ENCODE results near the gene PRKRIP1.
"Not testable (repeated sequence)": the region's sequence is repeated elsewhere in the genome, so short reads cannot be mapped to it uniquely, and the experiment has no call there.

The PRKRIP1 gene

GRCh38 chr7:102404005-102404861 lies 8.1 kb downstream of the PRKRIP1 start:
- peak; percentile 31 for DNase-seq
- peak; percentile 91 for ATAC-seq

- not testable (repeated sequence) for ATAC-seq, DNase-seq
Measured at GRCh38 chr7:102404862-102405188, 8.7 kb downstream of the PRKRIP1 start.

- no peak for ATAC-seq
- no peak for DNase-seq
Measured at GRCh38 chr7:102407910-102408309, 11.7 kb downstream of the PRKRIP1 start.

- not testable (repeated sequence) for DNase-seq, ATAC-seq
Measured at GRCh38 chr7:102408530-102408929, 12.4 kb downstream of the PRKRIP1 start.

- ATAC-seq (no peak), DNase-seq (no peak)
Measured at GRCh38 chr7:102409340-102409739, 13.2 kb downstream of the PRKRIP1 start.

GRCh38 chr7:102410123-102410522 lies 14.0 kb downstream of the PRKRIP1 start:
- DNase-seq: no peak
- no peak for ATAC-seq

GRCh38 chr7:102410918-102411317 lies 14.8 kb downstream of the PRKRIP1 start:
- DNase-seq (no peak), ATAC-seq (no peak)

GRCh38 chr7:102412548-102412947 lies 16.4 kb downstream of the PRKRIP1 start:
- DNase-seq (peak; percentile 49), ATAC-seq (no peak)

GRCh38 chr7:102413091-102413490 lies 16.9 kb downstream of the PRKRIP1 start:
- no peak for DNase-seq
- no peak for ATAC-seq

- DNase-seq: no peak
- ATAC-seq: no peak
Measured at GRCh38 chr7:102413611-102414010, 17.4 kb downstream of the PRKRIP1 start.

GRCh38 chr7:102415685-102416225 lies 19.6 kb downstream of the PRKRIP1 start:
- ATAC-seq (peak; percentile 80), DNase-seq (peak; percentile 70)

GRCh38 chr7:102416406-102416805 lies 20.2 kb downstream of the PRKRIP1 start:
- no peak for DNase-seq
- no peak for ATAC-seq

GRCh38 chr7:102417105-102417504 lies 20.9 kb downstream of the PRKRIP1 start:
- DNase-seq (no peak), ATAC-seq (no peak)

GRCh38 chr7:102418592-102418991 lies 22.4 kb downstream of the PRKRIP1 start:
- ATAC-seq (no peak), DNase-seq (no peak)

GRCh38 chr7:102421706-102422240 lies 25.6 kb downstream of the PRKRIP1 start:
- no peak for DNase-seq
- ATAC-seq: no peak

GRCh38 chr7:102424129-102424551 lies 28.0 kb downstream of the PRKRIP1 start:
- no peak for DNase-seq
- no peak for ATAC-seq

- ATAC-seq: no peak
- no peak for DNase-seq
Measured at GRCh38 chr7:102424787-102425218, 28.6 kb downstream of the PRKRIP1 start.

- ATAC-seq (peak; percentile 89), DNase-seq (peak; percentile 87)
Measured at GRCh38 chr7:102425639-102426267, 29.6 kb downstream of the PRKRIP1 start.

GRCh38 chr7:102426268-102427018 lies 30.3 kb downstream of the PRKRIP1 start:
- DNase-seq (peak; percentile 82), ATAC-seq (peak; percentile 85)

GRCh38 chr7:102427019-102427405 lies 30.8 kb downstream of the PRKRIP1 start:
- DNase-seq (no peak), ATAC-seq (no peak)

- DNase-seq: no peak
- ATAC-seq: no peak
Measured at GRCh38 chr7:102429141-102429899, 33.2 kb downstream of the PRKRIP1 start.

Measured in stimulated activated naive CD8-positive, alpha-beta T cell treated with anti-CD3 and anti-CD28 coated beads, Interleukin-15, Interleukin-2, amounts not matched to agents 100 U/mL and 50 U/mL, for 24 hours (primary cell).